ENCODE data around the gene MDK. TPM values are rescaled to one million over a fixed set of nuclear protein-coding genes. Genes with fewer than 3 reads are reported as not detected.

MDK gene, protein sequence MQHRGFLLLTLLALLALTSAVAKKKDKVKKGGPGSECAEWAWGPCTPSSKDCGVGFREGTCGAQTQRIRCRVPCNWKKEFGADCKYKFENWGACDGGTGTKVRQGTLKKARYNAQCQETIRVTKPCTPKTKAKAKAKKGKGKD
- 672 and 771 TPM in 2 replicates for total RNA-seq (2014; rRNA removed; shearing (Covaris generic))

DNA sequence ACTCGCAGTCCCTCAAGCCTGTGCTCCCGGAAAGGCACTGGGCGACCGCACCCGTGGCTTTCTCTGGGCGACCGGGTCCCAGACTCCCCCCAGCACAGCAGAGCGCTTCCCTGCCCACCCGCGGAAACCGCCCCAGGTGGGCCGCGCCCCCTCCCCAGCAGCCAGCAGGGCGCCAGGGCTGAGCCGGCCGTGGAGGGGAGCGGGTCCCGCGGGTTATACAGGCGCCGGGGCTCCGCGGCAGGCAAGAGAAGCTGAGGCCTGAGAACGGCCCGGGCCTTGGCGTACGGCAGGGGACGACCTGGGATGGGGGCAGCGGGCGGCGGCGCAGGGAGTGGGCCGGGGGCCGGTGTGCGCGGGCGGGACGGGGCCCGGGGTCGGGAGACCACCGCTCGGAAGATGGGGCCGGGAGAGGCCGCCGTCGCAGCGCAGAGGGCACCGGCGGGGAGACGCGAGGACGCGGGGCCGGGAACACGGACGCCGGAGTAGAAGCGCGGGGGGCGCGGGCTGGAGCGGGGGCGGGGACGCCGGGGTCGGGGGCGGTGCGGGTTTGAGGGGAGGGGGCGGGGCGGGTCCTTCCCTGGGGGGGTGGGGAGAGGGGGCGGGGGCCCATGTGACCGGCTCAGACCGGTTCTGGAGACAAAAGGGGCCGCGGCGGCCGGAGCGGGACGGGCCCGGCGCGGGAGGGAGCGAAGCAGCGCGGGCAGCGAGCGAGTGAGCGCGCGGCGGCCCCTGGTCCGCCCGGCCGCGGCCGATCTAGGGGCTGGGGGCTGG is at the start of gene MDK:
TSS of gene MDK (plus strand) at position 622 of the 771 bp plus-strand sequence. CDS start 389 bp downstream, outside the sequence.
- no peaks in the 10 kb centered on the region for H3K27me3 ChIP-seq (ENCODE audit: control insufficient read depth, insufficient read depth, low read length)
- H3K4me3 ChIP-seq (ENCODE audit: insufficient read depth, low read depth, low read length), result peak within 1 kb of the TSS; percentile 87
- peaks cover 10% of the 10 kb centered on the region for H3K36me3 ChIP-seq (replicated peaks; ENCODE audit: control insufficient read depth, insufficient read depth, low read length)
- peak; percentile 99 for DNase-seq

DNA sequence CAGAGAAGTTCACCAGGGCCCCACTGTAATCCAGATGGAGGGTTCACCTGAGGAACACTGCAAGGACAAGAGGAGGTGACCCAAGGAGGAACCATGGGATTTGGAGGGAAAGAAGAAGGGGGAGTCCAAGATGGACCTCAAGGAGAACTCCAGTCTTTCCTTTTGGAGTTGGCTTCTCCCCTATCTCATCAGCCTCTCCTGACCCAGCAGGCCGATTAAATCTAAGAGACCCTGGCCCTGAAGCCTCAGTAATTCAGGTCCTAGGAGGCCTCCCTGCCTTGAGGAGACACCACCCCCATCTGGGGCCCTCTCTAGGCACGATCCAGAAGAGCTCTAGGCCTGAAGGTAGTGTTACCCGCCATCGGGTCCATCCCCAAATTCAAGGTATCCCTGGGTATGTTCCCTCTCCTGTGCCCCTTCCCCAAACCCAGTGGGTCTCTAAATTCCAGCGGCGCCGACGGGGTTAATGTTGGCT is 49.3 kb upstream of the MDK start:
- Histone ChIP-seq H3K36me3 (replicated peaks; ENCODE audit: control insufficient read depth, insufficient read depth, low read length) (no peaks in the 10 kb centered on the region), H3K27me3 (ENCODE audit: control insufficient read depth, insufficient read depth, low read length) (peaks cover 51% of the 10 kb centered on the region), H3K4me3 (ENCODE audit: insufficient read depth, low read depth, low read length) (peak overlapping the region; percentile 59)
- no peak for DNase-seq

DNA sequence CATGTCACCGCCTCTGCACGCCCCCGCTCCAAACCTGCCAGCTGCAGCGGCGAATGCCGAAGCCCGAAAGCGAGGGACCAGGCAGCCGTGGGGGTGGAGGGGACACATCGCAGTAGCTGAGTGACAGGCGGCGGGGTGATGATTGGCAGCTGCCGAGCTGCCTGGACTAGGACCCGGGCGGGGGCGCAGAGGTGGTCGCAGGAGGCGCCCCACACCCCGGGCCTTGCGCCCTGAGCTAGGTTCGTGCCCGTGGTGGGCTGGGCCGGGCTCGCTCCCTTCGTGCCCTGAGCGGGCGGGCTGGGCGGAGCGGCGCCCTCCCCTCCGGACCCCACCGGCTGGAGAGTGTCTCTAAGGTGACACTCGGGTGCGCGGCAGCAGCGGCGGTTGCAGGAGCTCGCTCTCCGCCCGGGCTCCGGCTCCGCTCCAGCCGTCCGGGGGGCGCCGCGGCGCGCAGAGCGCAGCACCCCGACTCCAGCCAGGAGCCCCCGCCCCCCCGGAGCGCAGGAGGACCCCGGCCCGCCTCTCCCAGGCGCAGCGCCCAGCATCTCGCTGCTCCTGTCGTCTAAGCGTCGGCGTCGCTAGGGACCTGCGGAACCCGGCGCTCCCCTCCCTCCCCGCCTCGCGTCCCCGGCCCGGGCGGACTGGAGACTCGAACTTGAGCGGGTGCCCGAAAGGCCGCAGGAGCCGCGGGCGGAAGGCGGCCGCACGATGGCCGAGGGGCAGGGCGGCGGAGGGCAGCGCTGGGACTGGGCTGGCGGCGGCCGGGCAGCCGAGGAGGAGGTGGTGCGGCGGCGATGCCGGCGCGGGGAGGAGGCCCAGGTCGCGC is 48.7 kb upstream of the MDK start:
- Histone ChIP-seq H3K36me3 (replicated peaks; ENCODE audit: control insufficient read depth, insufficient read depth, low read length) (no peaks in the 10 kb centered on the region), H3K4me3 (ENCODE audit: insufficient read depth, low read depth, low read length) (peak overlapping the region; percentile 59), H3K27me3 (ENCODE audit: control insufficient read depth, insufficient read depth, low read length) (peaks cover 51% of the 10 kb centered on the region)
- peak; percentile 87 for DNase-seq

GRCh38 chr11:46333394-46333947 is 48.0 kb upstream of the MDK start:
- peak overlapping the region; percentile 59 for H3K4me3 ChIP-seq (ENCODE audit: insufficient read depth, low read depth, low read length)
- no peaks in the 10 kb centered on the region for H3K36me3 ChIP-seq (replicated peaks; ENCODE audit: control insufficient read depth, insufficient read depth, low read length)
- peaks cover 51% of the 10 kb centered on the region for H3K27me3 ChIP-seq (ENCODE audit: control insufficient read depth, insufficient read depth, low read length)
- DNase-seq, result no peak

GRCh38 chr11:46334211-46334610 is 47.3 kb upstream of the MDK start:
- Histone ChIP-seq H3K36me3 (replicated peaks; ENCODE audit: control insufficient read depth, insufficient read depth, low read length) (no peaks in the 10 kb centered on the region), H3K4me3 (ENCODE audit: insufficient read depth, low read depth, low read length) (no peak overlapping the region), H3K27me3 (ENCODE audit: control insufficient read depth, insufficient read depth, low read length) (peaks cover 51% of the 10 kb centered on the region)
- no peak for DNase-seq

- Histone ChIP-seq H3K36me3 (replicated peaks; ENCODE audit: control insufficient read depth, insufficient read depth, low read length) (no peaks in the 10 kb centered on the region), H3K27me3 (ENCODE audit: control insufficient read depth, insufficient read depth, low read length) (peaks cover 42% of the 10 kb centered on the region), H3K4me3 (ENCODE audit: insufficient read depth, low read depth, low read length) (no peak overlapping the region)
- no peak for DNase-seq
These were observed 46.2 kb upstream of the MDK start for GRCh38 chr11:46335271-46335670.

- H3K36me3 ChIP-seq (replicated peaks; ENCODE audit: control insufficient read depth, insufficient read depth, low read length), result no peaks in the 10 kb centered on the region
- no peak overlapping the region for H3K4me3 ChIP-seq (ENCODE audit: insufficient read depth, low read depth, low read length)
- peaks cover 37% of the 10 kb centered on the region for H3K27me3 ChIP-seq (ENCODE audit: control insufficient read depth, insufficient read depth, low read length)
- DNase-seq, result no peak
These were observed 45.4 kb upstream of the MDK start for GRCh38 chr11:46335890-46336562.

- Histone ChIP-seq H3K27me3 (ENCODE audit: control insufficient read depth, insufficient read depth, low read length) (peaks cover 30% of the 10 kb centered on the region), H3K4me3 (ENCODE audit: insufficient read depth, low read depth, low read length) (no peak overlapping the region), H3K36me3 (replicated peaks; ENCODE audit: control insufficient read depth, insufficient read depth, low read length) (no peaks in the 10 kb centered on the region)
- DNase-seq, result no peak
These were observed 44.8 kb upstream of the MDK start for GRCh38 chr11:46336563-46337180.

GRCh38 chr11:46337626-46338345 is 43.7 kb upstream of the MDK start:
- DNase-seq, result no peak
- Histone ChIP-seq H3K4me3 (ENCODE audit: insufficient read depth, low read depth, low read length) (no peak overlapping the region), H3K27me3 (ENCODE audit: control insufficient read depth, insufficient read depth, low read length) (peaks cover 19% of the 10 kb centered on the region), H3K36me3 (replicated peaks; ENCODE audit: control insufficient read depth, insufficient read depth, low read length) (no peaks in the 10 kb centered on the region)

DNA sequence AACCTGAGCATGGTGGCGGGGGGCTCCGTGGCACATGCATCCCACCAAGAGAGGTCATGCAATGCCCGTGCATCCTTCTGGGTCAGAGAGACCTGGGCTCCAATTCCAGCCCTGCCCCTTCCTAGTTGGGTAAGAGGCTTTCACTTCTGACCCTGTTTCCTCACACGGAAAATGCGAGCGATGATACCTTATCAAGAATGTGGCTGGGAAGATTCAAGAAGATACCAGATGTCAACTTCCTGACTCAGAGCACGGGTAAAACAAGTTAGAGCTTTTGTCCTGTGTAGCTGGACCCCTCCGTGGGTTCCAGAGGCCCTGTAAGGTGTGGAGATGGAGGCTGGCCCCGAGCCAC is 42.9 kb upstream of the MDK start:
- Histone ChIP-seq H3K36me3 (replicated peaks; ENCODE audit: control insufficient read depth, insufficient read depth, low read length) (no peaks in the 10 kb centered on the region), H3K4me3 (ENCODE audit: insufficient read depth, low read depth, low read length) (no peak overlapping the region; the same call in 1 of the 2 replicates), H3K27me3 (ENCODE audit: control insufficient read depth, insufficient read depth, low read length) (peaks cover 11% of the 10 kb centered on the region)
- DNase-seq, result peak; percentile 61

GRCh38 chr11:46338988-46339666 is 42.3 kb upstream of the MDK start:
- Histone ChIP-seq H3K36me3 (replicated peaks; ENCODE audit: control insufficient read depth, insufficient read depth, low read length) (no peaks in the 10 kb centered on the region), H3K4me3 (ENCODE audit: insufficient read depth, low read depth, low read length) (no peak overlapping the region; the same call in 1 of the 2 replicates), H3K27me3 (ENCODE audit: control insufficient read depth, insufficient read depth, low read length) (peaks cover 6% of the 10 kb centered on the region)
- DNase-seq, result peak; percentile 94

DNA sequence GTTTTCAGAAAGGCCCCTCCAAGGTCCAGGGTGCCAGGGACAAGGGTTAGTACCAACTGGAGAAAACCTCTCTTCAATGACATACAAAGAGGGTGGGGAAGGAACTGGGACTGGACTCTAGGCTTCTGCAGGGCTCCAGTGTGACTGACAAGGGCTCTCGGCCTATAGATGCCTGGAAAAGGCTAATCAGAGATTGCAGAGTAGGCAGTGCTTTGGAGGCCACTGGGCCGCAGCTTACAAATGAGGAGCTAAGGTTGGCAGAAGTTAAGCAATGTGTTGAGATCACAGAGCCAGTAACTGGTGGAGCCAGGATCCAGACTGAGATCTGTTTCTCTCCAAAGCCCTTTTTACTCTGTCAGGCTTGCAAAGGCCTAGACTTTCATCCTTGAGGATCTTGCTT is 41.7 kb upstream of the MDK start:
- Histone ChIP-seq H3K27me3 (ENCODE audit: control insufficient read depth, insufficient read depth, low read length) (no peaks in the 10 kb centered on the region), H3K36me3 (replicated peaks; ENCODE audit: control insufficient read depth, insufficient read depth, low read length) (no peaks in the 10 kb centered on the region), H3K4me3 (ENCODE audit: insufficient read depth, low read depth, low read length) (no peak overlapping the region)
- DNase-seq, result no peak

GRCh38 chr11:46341454-46341853 is 40.0 kb upstream of the MDK start:
- no peak for DNase-seq
- H3K27me3 ChIP-seq (ENCODE audit: control insufficient read depth, insufficient read depth, low read length), result no peaks in the 10 kb centered on the region
- no peak overlapping the region for H3K4me3 ChIP-seq (ENCODE audit: insufficient read depth, low read depth, low read length)
- H3K36me3 ChIP-seq (replicated peaks; ENCODE audit: control insufficient read depth, insufficient read depth, low read length), result no peaks in the 10 kb centered on the region
